T-helper 2 cell (primary cell): ENCODE results near the gene SCN2B.

Experiments used
- DNase-seq, 5 experiments: peaks; one replicate each; pipeline versions ENCODE4 v3.0.0 to v3.0.0-alpha.2; 2012 to 2022
- total RNA-seq, 2 donors: gene quantifications; one replicate each; lab custom pipeline; 2026; lab: John Stamatoyannopoulos, UW

The SCN2B gene, protein sequence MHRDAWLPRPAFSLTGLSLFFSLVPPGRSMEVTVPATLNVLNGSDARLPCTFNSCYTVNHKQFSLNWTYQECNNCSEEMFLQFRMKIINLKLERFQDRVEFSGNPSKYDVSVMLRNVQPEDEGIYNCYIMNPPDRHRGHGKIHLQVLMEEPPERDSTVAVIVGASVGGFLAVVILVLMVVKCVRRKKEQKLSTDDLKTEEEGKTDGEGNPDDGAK
- total RNA-seq = 0 reads per million in 2 donors

DNA sequence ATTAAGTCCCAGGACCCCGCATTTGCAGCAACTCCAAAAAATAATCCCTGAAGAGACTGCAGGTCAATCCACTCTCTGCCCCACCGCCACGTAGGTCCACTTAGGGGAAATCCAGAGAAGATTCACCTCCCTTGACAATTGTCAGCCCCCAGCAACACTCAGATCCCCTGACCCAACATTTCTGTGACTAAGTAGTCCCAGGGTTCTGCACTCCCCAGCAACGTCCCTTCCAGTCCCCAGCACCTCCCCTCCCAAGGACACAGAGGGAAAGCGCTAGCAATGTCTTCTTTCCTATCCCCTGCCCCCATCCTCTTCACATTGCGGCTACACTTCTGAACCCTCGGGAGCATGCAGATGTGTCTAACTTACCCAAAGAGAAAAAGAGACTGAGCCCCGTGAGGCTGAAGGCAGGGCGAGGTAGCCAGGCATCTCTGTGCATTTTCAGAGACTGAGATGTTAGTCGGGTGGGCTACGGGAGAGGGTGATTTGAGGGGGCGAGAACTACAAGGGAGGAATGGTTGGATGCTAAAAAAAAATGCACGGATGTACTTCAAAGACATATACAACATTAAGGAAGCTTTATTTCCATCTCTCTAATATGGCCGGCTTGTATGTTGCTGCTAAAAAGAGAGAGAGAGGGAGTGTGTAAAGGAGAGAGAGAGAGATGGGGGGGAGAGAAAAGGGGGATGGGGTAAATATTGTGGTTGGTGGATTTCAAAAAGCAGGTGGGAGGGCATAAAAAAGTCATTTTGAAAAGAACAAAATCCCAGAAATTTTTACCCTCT lies at the start of gene SCN2B:
SCN2B (minus strand) TSS at position 647 of the 785 bp plus-strand sequence; CDS start at position 439, 208 bp downstream.
- no peak for DNase-seq

DNA sequence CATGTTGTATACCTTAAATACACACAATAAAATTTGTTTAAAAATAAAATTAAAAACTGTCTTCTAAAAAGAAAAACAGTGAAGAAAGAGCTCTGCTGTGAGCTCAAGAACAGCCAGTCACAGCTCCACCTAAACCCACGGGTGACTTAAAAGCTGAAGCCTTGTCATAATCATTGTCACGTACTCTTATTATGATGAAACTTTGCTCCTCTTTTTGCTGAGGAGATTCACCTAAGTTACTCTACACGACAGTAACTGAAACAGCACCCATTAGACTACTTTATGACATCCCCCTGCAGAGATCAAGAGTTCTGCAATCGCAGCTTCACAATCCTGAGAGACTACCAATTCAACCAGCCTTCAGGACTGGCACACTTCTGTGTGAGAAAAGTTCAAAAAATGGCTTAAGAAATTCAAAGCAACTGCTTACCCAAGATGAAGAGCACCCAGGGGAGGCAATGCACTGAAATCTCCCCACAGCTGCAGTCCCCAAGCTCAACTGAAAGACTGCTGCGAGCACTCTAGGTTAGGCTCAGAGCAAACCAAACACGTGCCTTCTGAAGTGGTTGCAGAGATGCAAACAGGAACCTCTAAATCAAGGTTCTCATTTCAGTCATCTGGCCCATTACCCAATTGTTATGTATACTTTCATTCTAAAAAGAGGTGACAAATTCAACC lies 48.2 kb upstream of the SCN2B start, which contains the start of gene JAML:
JAML (minus strand) TSS at position 501 of the 678 bp plus-strand sequence. CDS start 10,145 bp downstream, outside the sequence.
- peak in 4 of 5 experiments; percentile 33 to 96 (median 60) for DNase-seq

DNA sequence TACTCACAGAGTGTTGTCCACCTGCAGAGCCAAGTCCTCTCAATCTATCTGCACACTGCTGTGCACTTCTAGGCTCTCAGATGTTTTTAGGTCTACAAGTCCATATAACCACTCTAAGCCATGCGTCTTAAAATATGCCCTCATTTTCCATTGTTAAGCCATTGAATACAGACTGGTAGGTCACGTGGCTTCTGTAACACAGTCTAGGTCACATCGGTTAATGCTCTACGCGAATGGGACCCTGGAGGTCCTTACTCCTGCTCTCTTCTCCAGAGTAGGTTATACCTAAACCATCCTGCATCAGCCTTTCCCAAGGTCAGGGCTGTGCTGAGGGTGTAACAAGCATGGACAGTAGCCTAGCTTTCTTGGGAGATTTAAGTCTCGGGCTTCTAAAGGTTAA lies 47.6 kb upstream of the SCN2B start:
- DNase-seq = peak in 1 of 5 experiments; percentile 82

DNA sequence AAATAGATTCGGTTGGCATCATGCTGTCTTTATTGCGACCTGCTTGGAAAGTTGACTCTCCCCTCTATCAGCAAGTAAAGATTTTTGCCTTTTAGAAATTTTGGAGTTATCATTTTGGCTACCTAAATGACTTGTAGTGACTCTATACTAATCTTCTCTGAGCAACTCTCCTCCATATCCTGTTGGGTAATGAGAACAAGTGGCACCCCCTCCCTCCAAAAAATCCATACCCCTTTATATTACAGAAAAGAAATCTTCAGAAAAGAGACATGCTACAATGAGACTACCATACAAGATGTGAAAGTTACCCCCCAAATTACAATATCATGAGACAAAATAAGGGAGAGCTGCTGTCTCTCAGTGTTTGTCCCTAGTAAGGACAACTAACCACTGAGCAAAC lies 47.1 kb upstream of the SCN2B start:
- peak in 1 of 5 experiments; percentile 78 for DNase-seq

DNA sequence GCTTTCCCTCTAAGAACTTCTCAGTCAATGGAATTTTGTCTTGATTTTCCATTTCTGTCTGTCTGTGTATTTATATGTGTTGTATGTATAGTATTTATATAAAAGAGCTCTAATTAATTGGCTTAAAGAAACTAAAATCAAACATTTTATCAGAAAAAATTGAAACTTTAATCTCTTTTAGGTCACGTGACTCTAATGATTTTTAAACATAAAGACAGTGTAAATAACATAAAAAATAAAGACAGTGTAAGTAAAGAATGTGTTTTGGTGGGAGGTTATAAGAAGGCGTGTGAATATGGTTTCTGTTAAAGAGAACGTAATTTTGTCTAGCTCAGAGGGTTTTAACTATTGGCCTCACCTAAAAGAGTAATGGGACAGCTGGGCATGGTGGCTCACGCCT lies 46.0 kb upstream of the SCN2B start:
- DNase-seq = no peak

DNA sequence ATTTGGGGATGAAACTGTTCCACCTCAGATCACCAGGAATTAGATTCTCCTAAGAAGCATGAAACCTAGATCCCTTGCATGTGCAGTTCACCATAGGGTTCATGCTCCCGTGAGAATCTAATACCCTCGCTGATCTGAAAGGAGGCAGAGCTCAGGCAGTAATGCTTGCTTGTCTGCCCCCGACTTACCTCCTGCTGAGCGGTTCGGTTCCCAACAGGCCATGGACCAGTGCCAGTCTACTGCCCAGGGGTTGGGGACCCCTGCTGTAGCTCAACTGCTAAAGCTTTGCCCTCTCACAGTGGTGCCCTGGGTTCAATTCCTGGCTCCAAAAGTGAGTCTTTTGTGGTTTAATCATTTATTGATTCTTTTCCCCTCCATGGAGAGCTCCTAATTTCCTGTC lies 45.0 kb upstream of the SCN2B start:
- DNase-seq = no peak

DNA sequence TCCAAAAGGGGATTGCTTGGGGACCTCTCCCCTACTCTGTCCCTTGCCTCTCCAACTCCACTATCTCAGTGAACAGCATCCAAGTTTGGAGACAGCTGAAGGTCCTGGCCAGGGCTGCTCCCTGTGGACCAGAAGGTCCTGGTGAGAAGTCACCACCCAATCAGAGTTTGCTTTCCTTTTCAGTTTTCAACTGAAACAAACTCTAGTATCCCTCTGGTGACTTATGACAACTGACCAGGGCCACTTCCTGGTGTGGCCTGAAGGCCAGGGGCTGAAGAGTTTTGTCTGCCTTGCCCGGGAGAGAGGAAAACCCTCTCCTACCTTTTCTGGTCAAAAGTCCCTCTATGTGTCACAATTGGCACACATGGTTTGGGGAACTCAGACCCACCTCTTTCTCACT lies 43.3 kb upstream of the SCN2B start:
- DNase-seq = no peak

DNA sequence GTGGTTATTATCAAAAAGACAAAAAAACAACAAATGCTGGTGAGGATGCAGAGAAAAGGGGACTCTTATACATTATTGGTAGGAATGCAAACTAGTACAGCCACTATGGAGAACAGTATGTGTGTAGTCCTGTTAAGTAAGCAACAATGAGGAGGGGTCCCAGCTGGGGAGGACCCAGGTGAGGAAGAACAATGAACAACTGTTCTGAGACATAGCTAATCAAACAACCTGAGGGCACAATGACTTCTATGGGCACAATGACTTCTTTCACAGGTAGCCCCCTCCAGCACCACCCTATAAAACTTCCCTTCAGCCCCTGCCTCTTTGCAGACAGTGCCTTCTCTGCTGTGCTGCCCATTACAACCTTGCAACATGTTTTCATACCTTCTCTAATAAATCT lies 42.8 kb upstream of the SCN2B start:
- no peak for DNase-seq

DNA sequence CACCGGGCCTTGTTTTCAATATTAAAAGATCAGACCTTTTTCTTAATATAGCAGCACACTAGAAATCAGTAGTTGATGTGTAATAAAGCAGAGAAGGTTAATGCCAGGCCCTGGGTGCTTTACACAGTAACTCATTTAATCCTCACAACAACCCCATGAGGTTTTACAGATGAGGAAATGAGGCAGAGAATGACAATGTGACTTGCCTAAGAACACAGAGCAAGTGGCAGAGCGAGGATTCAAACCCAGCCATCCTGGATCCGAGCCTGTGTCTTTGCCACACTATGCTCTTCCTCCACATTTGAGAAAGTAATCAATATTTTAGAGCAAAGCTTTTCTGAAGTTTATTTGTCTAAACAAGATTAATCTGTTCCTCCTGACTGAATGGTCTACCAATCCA lies 41.1 kb upstream of the SCN2B start:
- peak in 1 of 5 experiments; percentile 83 for DNase-seq

DNA sequence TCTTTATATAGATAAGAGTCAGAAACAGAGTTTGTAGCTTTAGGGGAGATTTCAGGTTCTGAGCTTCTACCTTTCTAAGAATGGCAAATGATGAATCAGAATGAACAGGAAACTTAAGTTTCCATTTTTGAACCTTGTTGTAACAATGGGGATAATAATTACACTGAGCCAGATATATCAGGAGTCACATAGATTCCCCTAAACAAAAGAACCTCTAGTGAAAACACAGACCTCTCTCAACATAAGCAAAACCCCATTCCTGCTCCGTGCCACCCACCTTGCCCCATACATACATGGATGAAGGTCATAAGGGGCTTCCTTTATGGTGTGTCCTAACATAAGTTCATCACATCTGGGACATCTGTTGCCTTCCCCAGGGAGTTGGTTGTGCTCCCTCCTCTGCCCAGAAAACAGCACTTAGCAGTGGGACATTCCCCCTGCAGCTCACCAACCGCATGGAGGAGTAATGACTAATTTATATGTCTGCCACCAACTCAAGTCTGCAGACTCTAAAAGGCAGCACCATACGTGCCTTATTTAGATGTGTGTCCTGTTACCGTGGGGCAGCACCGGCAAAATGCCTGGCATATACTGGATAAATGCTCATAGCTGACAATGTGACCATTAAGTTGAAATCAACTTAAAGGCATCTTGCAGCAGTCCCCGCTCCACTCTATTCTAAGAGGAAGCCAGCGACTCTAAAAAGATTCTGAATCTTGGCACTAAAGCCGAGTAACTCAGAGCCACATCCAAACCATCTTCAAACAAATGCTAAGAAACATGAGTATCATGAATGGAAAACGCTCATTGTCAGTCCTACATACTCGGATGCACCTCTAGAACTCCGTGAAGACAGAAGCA lies 40.4 kb upstream of the SCN2B start:
- peak in 3 of 5 experiments; percentile 35 to 80 (median 46) for DNase-seq

DNA sequence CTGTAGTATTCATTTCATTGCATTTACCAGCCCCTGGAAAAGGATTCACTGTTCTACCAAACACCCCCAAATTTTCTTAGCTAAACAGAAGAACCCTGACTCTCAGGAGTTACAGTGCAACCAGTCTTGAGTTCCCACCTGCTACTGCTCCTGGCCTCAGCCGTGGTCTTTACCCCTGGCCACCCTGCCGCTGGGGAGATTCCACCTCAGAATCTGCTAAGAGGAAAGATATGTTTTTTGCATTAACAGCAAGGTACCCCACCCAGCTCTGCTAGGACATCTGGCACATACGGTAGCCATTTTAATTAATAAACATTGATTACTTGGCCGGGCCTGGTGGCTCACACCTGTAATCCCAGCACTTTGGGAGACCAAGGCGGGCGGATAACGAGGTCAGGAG lies 39.3 kb upstream of the SCN2B start:
- DNase-seq = no peak

DNA sequence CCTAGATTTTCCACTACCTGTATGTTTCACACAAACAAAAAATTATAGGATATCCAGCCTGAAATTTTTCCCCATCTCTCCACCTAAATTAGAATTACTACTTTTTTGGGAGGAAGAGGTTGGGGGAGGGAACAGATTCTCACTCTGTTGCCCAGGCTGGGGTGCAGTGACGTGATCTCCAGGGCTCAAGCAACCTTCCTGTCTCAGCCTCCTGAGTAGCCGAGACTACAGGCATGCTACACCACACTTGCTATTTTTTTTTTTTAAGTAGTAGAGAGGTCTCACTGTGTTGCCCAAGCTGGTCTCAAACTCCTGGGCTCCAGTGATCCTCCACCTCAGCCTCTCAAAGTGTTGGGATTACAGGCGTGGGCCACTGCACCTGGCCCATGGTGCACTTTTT lies 38.8 kb upstream of the SCN2B start:
- DNase-seq = peak in 1 of 5 experiments; percentile 80

DNA sequence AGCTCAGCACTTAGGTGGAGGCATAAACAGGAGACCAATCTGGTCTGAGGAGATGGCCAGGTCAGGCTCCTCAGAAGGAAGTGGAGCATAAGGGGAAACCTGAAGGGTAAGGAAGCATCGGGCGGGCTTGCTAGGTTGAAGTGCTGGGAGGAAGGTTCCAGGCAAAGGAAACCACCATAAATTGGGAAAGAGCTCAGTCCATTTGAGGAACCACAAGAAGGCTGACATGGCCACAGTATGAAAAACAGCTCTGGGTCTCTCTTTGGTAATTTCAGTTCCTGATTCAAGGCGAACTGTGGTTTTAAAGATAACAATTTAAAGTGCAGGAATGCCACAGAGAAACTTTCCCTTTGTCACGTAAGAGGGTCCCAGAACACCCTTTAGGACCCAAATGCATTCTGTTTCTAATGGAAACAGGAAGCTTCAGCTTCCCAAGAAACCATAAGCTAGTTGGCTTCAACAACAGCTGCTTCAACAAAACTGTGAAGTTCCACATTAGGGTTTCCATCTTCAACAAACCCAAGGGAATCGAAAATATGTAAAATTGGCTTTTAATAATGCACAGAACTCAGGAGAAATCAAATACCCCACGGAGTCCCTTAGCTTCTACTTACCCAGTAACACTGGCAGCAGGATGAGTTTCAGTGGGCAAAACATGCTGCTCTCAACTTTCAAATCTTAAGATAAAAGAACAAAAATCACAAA lies 37.9 kb upstream of the SCN2B start:
- DNase-seq = no peak

DNA sequence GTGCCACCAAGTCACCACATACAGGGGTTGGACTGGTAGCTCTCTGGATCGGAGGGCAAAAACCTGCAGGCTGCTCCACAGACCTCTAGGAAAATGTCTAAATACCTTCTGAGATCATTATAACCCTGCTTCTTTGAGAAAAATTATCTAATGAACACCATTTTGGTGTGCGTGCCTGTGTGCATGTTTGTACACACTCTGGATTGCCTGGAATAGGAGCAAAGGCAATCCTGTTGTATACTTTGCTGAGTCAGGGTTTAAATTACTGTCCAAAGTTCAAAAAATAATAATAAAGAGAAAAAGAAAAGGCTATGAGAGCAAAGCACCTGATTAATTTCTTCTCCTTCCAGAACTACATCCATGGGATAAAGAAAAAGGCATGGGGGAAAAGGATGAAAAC lies 37.3 kb upstream of the SCN2B start:
- DNase-seq = no peak

DNA sequence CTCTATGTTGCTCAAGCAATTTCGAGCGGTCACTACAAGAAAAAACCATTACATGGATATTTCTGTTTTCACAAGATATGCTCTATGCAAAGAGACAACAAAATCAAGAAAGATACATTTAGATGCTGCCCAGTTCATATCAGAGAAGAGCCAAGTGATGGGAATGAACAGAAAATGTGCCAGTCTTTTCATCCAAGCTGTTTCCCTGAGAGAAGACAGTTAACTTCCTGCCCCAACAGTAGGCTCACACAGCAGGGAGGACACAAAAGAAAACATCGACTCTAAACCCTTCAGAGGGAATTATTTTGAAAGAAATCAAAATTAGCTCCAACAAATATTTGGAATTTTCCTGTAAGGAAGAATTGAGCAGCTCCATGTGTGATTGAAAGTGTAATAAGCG lies 36.8 kb upstream of the SCN2B start:
- DNase-seq = no peak

DNA sequence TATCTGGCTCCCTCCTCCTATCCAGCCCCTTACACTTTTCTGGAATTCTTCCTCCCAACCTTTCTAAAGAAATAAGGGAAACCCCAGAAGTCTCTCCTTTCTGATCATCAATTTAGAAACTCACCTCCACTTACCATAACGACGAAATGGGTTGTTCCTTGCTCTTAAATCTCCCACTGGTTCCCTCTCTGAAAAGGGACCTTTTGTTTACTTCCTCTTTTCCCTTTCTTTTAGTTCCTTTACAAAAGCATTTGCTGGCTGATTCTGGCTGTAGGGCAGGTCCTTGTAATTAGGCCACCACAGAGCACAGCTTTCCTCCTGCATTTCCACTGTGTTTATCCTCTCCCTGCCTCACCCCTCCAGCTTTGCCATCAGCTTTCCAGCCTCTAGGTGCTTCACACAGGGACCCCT lies 36.3 kb upstream of the SCN2B start:
- no peak for DNase-seq

DNA sequence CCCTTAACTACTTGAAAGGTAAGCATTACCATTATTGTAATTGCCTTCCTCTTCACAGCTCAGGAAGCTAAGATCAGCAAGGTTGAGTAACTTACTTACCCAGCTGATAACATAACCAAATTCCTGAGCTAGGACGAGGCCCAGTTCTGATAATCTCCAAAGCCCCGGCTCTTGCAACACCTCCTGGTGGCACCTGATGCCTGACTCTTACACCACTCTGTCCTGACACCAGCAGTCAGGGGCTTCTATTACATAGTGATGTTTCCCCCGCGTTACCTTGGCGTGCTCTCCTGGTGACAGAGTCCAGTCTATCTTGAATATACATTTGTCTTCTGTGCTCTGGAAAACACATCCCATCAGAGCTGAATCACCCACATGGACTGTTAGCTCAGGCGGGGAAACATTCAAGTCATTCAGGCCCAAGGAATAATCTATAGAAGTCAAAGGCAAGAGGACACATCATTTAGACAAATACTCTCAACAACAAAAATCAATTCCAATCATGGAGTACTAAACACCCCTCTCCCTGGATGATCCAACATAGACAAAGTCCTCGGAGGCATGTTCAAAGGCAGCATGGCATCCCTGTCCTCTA lies 35.8 kb upstream of the SCN2B start:
- no peak for DNase-seq

DNA sequence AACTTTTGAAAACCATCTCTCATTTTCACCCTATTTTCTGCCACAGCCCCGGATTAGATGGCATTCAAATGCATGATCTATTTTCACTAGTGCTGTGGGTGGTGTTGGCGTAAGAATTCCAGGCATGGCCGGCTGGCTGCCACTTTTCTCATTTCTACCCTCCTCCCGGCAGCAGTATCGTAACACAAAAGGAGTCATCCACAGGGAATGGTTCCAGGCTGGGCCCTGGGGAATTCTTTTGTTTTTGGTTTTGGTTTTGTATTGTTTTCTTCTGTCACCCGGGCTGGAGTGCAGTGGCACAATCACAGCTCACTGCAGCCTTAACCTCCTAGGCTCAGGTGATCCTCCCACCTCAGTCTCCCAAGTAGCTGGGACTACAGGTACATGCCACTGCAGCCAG lies 34.6 kb upstream of the SCN2B start:
- DNase-seq = no peak

DNA sequence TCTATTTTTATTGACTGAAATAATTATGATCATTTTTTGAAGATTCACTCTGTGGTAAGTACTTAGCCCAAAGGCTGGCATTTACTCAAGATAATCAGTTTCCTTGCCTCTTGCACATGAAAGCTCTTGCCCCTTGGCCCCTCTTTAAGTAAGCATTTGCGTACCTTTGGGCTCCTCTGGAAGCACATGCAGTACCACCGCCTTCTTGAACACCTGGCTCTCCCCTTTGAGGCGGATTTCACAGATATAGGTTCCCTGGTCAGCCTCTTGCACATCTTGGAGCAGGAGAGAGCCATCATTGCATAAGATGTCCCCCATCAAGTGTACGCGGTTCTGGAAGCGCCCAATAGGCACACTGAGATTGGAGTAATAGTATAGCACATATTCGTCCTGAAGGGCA lies 33.9 kb upstream of the SCN2B start:
- DNase-seq = no peak

DNA sequence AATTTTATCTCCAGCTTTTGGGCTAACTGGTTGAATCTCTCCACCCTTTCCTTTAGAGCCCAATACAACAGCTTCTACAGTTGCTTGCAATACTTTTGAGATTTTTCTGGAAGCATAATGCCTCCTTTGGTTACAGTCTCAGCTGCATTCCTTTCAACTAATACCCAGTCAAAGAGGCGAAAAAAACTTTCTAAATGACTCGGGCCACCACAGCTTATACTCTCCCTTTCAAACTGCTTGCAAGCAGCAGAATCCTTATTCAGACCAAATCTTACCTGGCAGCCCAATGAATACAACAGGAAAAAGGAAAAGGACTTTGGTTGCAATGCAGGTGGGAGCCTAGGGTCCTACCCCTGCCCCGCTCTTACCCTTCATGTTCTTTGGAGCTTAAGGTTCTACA lies 32.6 kb upstream of the SCN2B start:
- no peak for DNase-seq

DNA sequence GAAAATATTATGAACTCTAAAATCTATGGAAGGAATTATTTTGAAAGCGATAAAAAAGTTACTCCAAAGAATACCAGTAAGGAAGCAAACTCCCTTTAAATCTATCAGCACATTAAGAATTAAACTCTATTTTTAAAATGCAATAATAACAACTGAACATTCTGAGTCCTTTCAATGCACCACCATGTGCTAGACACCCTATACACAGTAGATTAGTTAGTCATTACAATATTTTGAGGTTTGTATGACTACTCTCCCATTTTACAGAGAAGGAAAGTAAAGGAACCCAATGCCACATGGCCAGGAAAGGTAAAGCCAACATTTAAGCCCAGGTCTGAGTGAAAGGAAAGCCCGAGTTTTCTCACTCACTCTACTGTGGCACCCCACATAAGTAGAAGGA lies 30.6 kb upstream of the SCN2B start:
- peak in 1 of 5 experiments; percentile 53 for DNase-seq
